ENCODE data around the gene TIMM10.

TIMM10 gene

GRCh38 chr11:57481915-57482781, 48.4 kb downstream of the TIMM10 start:
- DNase-seq = no peak

DNA sequence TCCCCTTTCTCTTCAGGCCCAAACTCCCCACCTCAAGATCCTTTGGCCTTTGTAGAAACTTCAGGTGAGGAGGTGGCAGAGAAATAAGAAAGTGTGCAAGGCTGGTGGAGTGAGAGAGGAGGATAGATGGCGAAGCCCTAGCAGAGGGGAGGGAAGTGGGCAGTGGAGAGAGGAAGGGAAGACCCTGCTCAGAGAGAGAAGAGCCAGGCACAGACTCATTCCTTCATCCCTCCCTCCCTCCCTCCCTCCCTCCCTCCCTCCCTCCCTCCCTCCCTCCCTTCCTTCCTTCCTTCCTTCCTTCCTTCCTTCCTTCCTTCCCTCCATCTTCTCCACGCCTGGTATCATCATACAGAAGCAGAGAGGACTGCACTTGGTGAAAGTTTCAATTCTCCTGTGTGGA, 49.2 kb downstream of the TIMM10 start:
- DNase-seq = no peak

- peak; percentile 79 for DNase-seq
These were observed 50.0 kb downstream of the TIMM10 start for GRCh38 chr11:57480409-57481137.

DNA sequence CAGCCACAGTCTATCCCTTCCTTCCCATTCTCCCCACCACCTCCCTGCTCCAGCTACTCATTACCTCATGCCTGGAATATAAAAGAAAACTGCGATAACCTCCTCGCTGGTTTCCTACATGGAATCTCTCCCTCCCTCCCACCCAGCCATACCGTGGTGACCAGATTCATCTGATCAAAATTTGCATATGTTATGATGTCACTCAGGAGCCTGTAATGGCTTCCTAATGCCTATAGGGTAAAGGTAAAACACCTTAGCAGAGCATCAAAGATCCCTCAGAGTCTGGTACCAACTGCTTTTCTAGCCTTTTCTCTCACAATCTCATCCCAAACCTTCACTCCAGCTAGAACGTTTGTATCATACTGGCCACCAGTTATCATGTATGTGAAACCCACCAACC, 50.6 kb downstream of the TIMM10 start:
- DNase-seq = no peak

- no peak for DNase-seq
These were observed 51.4 kb downstream of the TIMM10 start for GRCh38 chr11:57479021-57479663.

Data from stimulated activated CD4-positive, alpha-beta T cell treated with anti-CD3 and anti-CD28 coated beads, Interleukin-4, amount 100 ng/mL, for 24 hours (primary cell).